ENCODE measurements around the gene SQOR.

DNA sequence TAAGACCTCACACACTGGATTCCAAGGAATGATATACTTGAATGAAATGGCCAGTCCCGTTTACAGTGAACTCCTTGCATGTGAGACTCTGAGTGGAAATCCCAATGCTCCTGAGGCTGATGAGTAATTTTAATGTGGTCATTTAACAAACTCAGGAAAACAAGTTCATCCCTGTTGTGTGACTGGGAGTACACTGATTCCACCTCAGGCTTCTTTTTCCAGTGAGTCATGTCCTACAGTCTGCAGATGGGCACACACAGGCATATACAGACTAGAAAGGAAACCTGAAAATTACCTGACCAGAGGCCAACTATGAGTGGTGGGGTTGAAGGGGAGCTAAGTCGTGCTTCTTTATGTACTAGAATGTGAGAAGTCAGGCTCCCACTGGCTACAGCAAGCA lies 5.8 kb downstream of the SQOR start:
- TF ChIP-seq SIN3A (IDR thresholded peaks at IDR 0.05; ENCODE audit: borderline replicate concordance, insufficient read depth, low read length) = no peak
- TF ChIP-seq, protein P1, sequence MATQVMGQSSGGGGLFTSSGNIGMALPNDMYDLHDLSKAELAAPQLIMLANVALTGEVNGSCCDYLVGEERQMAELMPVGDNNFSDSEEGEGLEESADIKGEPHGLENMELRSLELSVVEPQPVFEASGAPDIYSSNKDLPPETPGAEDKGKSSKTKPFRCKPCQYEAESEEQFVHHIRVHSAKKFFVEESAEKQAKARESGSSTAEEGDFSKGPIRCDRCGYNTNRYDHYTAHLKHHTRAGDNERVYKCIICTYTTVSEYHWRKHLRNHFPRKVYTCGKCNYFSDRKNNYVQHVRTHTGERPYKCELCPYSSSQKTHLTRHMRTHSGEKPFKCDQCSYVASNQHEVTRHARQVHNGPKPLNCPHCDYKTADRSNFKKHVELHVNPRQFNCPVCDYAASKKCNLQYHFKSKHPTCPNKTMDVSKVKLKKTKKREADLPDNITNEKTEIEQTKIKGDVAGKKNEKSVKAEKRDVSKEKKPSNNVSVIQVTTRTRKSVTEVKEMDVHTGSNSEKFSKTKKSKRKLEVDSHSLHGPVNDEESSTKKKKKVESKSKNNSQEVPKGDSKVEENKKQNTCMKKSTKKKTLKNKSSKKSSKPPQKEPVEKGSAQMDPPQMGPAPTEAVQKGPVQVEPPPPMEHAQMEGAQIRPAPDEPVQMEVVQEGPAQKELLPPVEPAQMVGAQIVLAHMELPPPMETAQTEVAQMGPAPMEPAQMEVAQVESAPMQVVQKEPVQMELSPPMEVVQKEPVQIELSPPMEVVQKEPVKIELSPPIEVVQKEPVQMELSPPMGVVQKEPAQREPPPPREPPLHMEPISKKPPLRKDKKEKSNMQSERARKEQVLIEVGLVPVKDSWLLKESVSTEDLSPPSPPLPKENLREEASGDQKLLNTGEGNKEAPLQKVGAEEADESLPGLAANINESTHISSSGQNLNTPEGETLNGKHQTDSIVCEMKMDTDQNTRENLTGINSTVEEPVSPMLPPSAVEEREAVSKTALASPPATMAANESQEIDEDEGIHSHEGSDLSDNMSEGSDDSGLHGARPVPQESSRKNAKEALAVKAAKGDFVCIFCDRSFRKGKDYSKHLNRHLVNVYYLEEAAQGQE (IDR thresholded peaks at IDR 0.05; ENCODE audit: insufficient read depth in 1 of 2, low read depth in 2 of 2, low read length in 2 of 2) = no peak
- no peak for TF ChIP-seq POLR2AphosphoS5 (IDR thresholded peaks at IDR 0.05; ENCODE audit: low read depth, low read length)
- no peak for TF ChIP-seq TAF1 (IDR thresholded peaks at IDR 0.05; ENCODE audit: borderline replicate concordance, insufficient read depth, low read length)

Measured in PFSK-1 (cell line).